Spinal cord (tissue), 10 donors: Measurements from ENCODE around the gene CNTN1. TPM values are rescaled to one million over a fixed set of nuclear protein-coding genes. Genes with fewer than 3 reads are reported as not detected.
A peak's percentile ranks its signal among the peaks of the same experiment; 100 is the strongest.

Source experiments
- DNase-seq, 6 donors: peaks; one replicate each; pipeline versions ENCODE4 v3.0.0 to v3.0.0-alpha.2; 2013 to 2015; ENCODE audit warnings: low spot score in 6 of 6, low read depth in 4 of 6
- H3K27ac ChIP-seq: one replicate; pipeline ENCODE4 v1.5.1; 2013; ENCODE audit warnings: low read depth, low read length, control low read depth
- H3K27me3 ChIP-seq: one replicate; pipeline ENCODE4 v1.6.1; 2013; ENCODE audit warnings: low read length; ENCODE audit not compliant: control insufficient read depth, insufficient read depth
- H3K36me3 ChIP-seq: one replicate; pipeline ENCODE4 v1.6.1; 2013; ENCODE audit warnings: low read length; ENCODE audit not compliant: control insufficient read depth, insufficient read depth
- H3K4me1 ChIP-seq: one replicate; pipeline ENCODE4 v1.6.1; 2013; ENCODE audit warnings: low read length; ENCODE audit not compliant: control insufficient read depth, insufficient read depth
- H3K4me3 ChIP-seq: one replicate; pipeline ENCODE4 v1.5.1; 2013; ENCODE audit warnings: low read depth, low read length, control low read depth
- H3K9me3 ChIP-seq: one replicate; pipeline ENCODE4 v1.6.1; 2013; ENCODE audit warnings: low read length; ENCODE audit not compliant: control insufficient read depth, insufficient read depth
- WGBS: methylation state at CpG from one replicate; pipeline ENCODE4 v1.1.5; 2013; ENCODE audit warnings: missing lambda C conversion rate; ENCODE audit not compliant: insufficient coverage; 5-methylcytosine and 5-hydroxymethylcytosine counted together
- polyA plus RNA-seq, 2 donors: library from polyadenylated mRNA; unstranded; fragments of 120-200 nt; gene quantifications; one replicate each; pipeline ENCODE4 v1.2.1, GENCODE V29; 2013; ENCODE audit not compliant: insufficient read length in 2 of 2
- total RNA-seq, 2 donors: library from RNA; depleted of rRNA in 1 of 2; stranded (reverse); fragments of 120-200 nt in 1 of 2; fragments of >200 nt in 1 of 2; gene quantifications; one replicate each; pipeline versions ENCODE4 v1.2.3 to v1.2.4, GENCODE V29; 2013 to 2014
- donor health status: healthy.

CNTN1 gene
- total and polyA plus RNA-seq, 4 donors = 278 to 745 (median 389) TPM

- Histone ChIP-seq H3K27ac (no peak overlapping the region), H3K36me3 (no peaks in the 10 kb centered on the region), H3K27me3 (no peaks in the 10 kb centered on the region), H3K4me1 (no peaks in the 10 kb centered on the region), H3K9me3 (no peaks in the 10 kb centered on the region), H3K4me3 (no peak overlapping the region)
- no peak for DNase-seq
- no CpG with 5 or more reads among the region's 1 CpG for WGBS
These were observed 42.1 kb upstream of the CNTN1 start for GRCh38 chr12:40650038-40650704.

DNA sequence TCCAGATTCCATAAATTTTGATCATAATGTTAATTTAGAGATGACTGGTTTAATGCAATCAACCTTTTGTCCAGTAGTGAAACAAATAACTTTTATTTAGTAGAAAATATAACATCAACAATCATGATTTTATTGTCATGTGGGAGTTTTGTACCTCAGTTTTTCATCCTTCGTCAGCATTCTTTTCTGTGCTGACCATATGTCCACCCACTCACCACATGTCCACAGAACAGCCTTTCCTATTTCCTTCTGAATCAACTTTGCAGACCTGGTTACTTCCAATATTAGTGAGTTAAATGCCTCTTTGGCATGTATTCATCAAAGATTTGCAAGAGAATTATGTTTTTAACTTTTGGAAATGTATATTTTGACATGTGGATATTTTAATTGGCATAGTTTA, 36.8 kb upstream of the CNTN1 start:
- Histone ChIP-seq H3K9me3 (no peaks in the 10 kb centered on the region), H3K36me3 (no peaks in the 10 kb centered on the region), H3K4me3 (no peak overlapping the region), H3K27me3 (no peaks in the 10 kb centered on the region), H3K27ac (no peak overlapping the region), H3K4me1 (no peaks in the 10 kb centered on the region)
- no peak for DNase-seq
- no CpG with 5 or more reads among the region's 1 CpG for WGBS

DNA sequence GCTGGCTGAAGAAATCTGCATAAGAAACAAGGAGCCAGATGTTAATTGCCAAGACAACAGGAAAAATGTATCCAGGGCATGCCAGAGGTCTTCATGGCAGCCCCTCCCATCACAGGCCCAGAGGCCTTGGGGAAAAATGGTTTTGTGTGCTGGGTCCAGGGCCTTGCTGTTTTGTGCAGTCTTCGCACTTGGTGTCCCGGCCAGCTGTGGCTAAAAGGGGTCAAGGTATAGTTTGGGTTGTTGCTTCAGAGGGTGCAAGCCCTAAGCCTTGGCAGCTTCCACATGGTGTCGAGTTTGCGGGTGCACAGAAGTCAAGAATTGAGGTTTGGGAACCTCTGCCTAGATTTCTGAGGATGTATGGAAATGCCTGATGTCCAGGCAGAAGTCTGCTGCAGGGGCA, 29.9 kb upstream of the CNTN1 start:
- 97% methylated on average over 4 of the region's 4 CpGs for WGBS
- Histone ChIP-seq H3K4me3 (no peak overlapping the region), H3K27ac (no peak overlapping the region), H3K4me1 (no peaks in the 10 kb centered on the region), H3K27me3 (no peaks in the 10 kb centered on the region), H3K9me3 (no peaks in the 10 kb centered on the region), H3K36me3 (no peaks in the 10 kb centered on the region)
- DNase-seq = no peak

DNA sequence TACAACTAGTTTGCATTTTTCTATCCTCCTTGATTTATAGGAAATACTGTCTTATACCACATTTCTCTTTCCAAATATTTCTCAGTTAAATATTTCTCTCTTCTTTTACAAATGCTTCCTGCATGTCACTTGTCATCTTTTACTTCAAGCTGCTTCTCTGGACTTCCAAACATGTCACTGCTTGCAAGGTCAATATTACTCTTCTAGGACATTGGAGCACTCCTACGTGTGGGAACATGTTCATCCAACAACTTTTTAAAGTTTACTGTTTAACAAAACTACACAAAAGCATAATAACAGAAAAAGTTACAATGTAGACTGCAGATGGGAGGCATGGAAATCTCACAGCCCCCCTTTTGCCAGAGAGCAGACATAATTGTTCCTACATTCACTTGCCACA, 28.5 kb upstream of the CNTN1 start:
- no CpG with 5 or more reads among the region's 1 CpG for WGBS
- H3K4me3 ChIP-seq = no peak overlapping the region
- no peaks in the 10 kb centered on the region for H3K27me3 ChIP-seq
- H3K9me3 ChIP-seq = no peaks in the 10 kb centered on the region
- H3K36me3 ChIP-seq = no peaks in the 10 kb centered on the region
- H3K4me1 ChIP-seq = no peaks in the 10 kb centered on the region
- DNase-seq = no peak
- H3K27ac ChIP-seq = no peak overlapping the region

GRCh38 chr12:40668099-40668529, 24.1 kb upstream of the CNTN1 start:
- no CpG with 5 or more reads among the region's 1 CpG for WGBS
- DNase-seq = peak in 2 of 6 donors; percentile 20 to 41
- Histone ChIP-seq H3K27me3 (no peaks in the 10 kb centered on the region), H3K4me1 (no peaks in the 10 kb centered on the region), H3K36me3 (no peaks in the 10 kb centered on the region), H3K4me3 (no peak overlapping the region), H3K9me3 (no peaks in the 10 kb centered on the region), H3K27ac (no peak overlapping the region)

DNA sequence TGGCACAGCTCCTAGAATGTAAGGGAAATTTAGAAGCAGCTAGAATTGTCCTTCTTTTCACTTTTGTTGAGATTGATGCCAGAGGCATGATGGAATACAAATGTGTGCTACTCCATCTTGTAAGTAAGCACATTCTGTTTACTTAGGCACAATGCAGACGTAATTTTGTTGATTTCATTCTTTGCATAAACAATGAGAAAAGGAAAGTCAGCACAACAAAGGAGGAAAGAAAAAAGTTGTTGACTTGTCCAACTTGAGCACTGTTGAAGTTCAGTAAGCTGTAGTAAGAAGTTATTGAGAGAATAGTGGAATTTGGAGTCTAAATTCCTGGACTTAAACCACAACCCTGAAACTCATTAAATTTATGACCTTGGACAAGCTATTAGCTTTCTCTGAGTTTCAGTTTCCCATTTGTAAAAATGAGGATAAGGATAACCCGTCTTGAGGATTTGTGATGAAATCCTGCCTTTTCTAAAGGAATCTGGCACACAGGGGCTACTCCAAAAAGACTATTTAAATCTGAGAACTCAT, 19.4 kb upstream of the CNTN1 start:
- Histone ChIP-seq H3K27me3 (no peaks in the 10 kb centered on the region), H3K9me3 (peaks cover 4% of the 10 kb centered on the region), H3K4me1 (no peaks in the 10 kb centered on the region), H3K4me3 (no peak overlapping the region), H3K27ac (peak overlapping the region; percentile 61), H3K36me3 (no peaks in the 10 kb centered on the region)
- DNase-seq = peak in 5 of 6 donors; percentile 17 to 58 (median 35)
- 56% methylated on average over 1 of the region's 2 CpGs for WGBS

DNA sequence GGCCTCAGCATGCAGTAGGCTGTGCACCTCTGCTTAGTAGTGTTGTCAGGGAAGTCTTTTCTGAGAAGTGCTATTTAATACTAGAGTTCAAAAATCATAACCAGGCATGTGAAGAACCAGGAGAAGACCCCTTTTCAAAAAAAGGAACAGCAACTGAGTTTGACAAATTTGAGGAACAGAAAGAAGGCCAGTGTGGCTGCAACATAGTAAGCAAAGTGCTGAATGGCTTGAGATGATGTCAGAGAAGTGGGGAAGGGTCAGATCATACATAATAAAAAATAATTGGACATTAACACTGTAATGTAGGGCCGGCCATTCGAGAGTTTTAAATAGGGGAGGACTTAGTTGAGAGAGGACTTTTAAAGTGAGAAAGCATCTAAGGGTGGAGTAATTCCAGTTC, 11.1 kb upstream of the CNTN1 start:
- Histone ChIP-seq H3K4me1 (no peaks in the 10 kb centered on the region), H3K27ac (no peak overlapping the region), H3K27me3 (no peaks in the 10 kb centered on the region), H3K36me3 (no peaks in the 10 kb centered on the region), H3K4me3 (no peak overlapping the region), H3K9me3 (peaks cover 5% of the 10 kb centered on the region)
- no peak for DNase-seq
- no CpG with 5 or more reads among the region's 2 CpGs for WGBS

GRCh38 chr12:40684986-40685385, 7.3 kb upstream of the CNTN1 start:
- Histone ChIP-seq H3K27ac (no peak overlapping the region), H3K27me3 (no peaks in the 10 kb centered on the region), H3K4me1 (no peaks in the 10 kb centered on the region), H3K36me3 (no peaks in the 10 kb centered on the region), H3K4me3 (no peak overlapping the region), H3K9me3 (peaks cover 1% of the 10 kb centered on the region)
- DNase-seq = no peak
- 87% methylated on average over 2 of the region's 4 CpGs for WGBS

DNA sequence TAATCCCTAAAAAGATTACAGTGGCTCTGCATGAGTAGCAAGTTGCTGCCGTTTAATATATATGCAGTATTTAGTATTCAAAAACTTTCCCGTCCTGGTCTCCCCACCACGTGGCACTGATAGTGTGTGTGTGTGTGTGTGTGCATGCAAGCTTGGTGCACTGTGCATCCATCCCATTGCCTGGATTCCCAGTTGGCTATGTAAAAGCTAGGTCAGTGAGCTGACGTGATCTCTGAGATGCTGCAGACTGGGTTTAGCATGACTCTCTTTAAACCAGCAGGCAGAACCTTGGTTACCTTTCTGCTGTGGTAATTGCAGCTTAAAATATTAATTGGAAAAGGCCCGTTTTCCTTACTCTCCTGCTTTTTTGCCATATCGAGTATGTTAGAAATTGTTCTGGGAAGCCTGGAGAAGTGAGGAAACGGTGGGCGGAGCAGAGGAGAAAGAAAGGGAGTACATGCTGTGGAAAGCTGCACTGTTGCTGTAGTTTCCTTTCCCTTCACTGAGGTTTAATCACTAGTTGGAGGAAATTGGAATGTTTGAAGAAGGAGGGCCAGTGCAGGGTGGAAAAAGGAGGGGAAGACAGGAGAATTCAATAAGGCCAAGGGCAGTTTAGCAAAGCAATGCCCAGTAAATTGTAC, 4.0 kb upstream of the CNTN1 start:
- DNase-seq = peak in 1 of 6 donors; percentile 28
- Histone ChIP-seq H3K36me3 (no peaks in the 10 kb centered on the region), H3K4me3 (no peak overlapping the region), H3K4me1 (peaks cover 5% of the 10 kb centered on the region), H3K9me3 (peaks cover 1% of the 10 kb centered on the region), H3K27ac (no peak overlapping the region), H3K27me3 (no peaks in the 10 kb centered on the region)
- 84% methylated on average over 5 of the region's 8 CpGs for WGBS

GRCh38 chr12:40689576-40689975, 2.7 kb upstream of the CNTN1 start:
- Histone ChIP-seq H3K27me3 (no peaks in the 10 kb centered on the region), H3K4me3 (no peak overlapping the region), H3K36me3 (no peaks in the 10 kb centered on the region), H3K27ac (no peak overlapping the region), H3K4me1 (peaks cover 7% of the 10 kb centered on the region), H3K9me3 (peaks cover 1% of the 10 kb centered on the region)
- 100% methylated on average over 1 of the region's 2 CpGs for WGBS
- no peak for DNase-seq
